WTC11 (cell line): ENCODE measurements around the gene EPHA2. TPM values are rescaled to one million over a fixed set of nuclear protein-coding genes. Genes with fewer than 3 reads are reported as not detected.

Experiments
- ATAC-seq: fragments of 200-7000 bp; cut with Tn5 transposase; 2 replicates; pipeline ENCODE4 v1.10.0; 2021; ENCODE audit warnings: mild to moderate bottlenecking, moderate library complexity
- CTCF ChIA-PET: fragments of 300-600 bp; sonication (Branson Sonifier 250); formaldehyde crosslinking; loops from one replicate; lab custom pipeline; 2021; ENCODE audit warnings: antibody characterized with exemption; lab: Charles Lee
- POLR2A ChIA-PET: fragments of 350-600 bp; sonication (Branson Sonifier 250); formaldehyde crosslinking; loops from one replicate; lab custom pipeline; 2021; ENCODE audit warnings: antibody characterized with exemption; lab: Charles Lee
- DNase-seq: peaks from one replicate; pipeline ENCODE4 v3.0.0; 2021; ENCODE audit warnings: low spot score
- H3K27ac Mint-ChIP-seq: 2 replicates; pipeline ENCODE4 v1.8.0; 2021; ENCODE audit warnings: mixed read lengths
- H3K27me3 Mint-ChIP-seq: 2 replicates; pipeline ENCODE4 v1.8.0; 2021; ENCODE audit warnings: low read depth, mild to moderate bottlenecking, moderate library complexity, mixed read lengths
- H3K36me3 Mint-ChIP-seq: 2 replicates; pipeline ENCODE4 v1.8.0; 2021; ENCODE audit warnings: mixed read lengths
- H3K4me1 Mint-ChIP-seq: 2 replicates; pipeline ENCODE4 v1.8.0; 2022; ENCODE audit warnings: mixed read lengths
- H3K4me3 Mint-ChIP-seq: 2 replicates; pipeline ENCODE4 v1.8.0; 2021; ENCODE audit warnings: mild to moderate bottlenecking, moderate library complexity, mixed read lengths
- H3K9me3 Mint-ChIP-seq: 2 replicates; pipeline ENCODE4 v1.8.0; 2021; ENCODE audit warnings: mixed read lengths
- AR ChIP-seq: fragments of 250-450 bp; sonication (Bioruptor Pico); IDR thresholded peaks from 2 replicates; pipeline ENCODE4 v1.9.0; 2021; ENCODE audit warnings: mild to moderate bottlenecking
- ATF6 ChIP-seq: sonication (generic); formaldehyde crosslinking; IDR thresholded peaks from 2 replicates; pipeline ENCODE4 v1.8.1; 2023; ENCODE audit warnings: mild to moderate bottlenecking, missing genetic modification reagents
- GTF2I ChIP-seq: fragments of 250-450 bp; sonication (Bioruptor Pico); conservative IDR thresholded peaks from 2 replicates; pipeline ENCODE4 v1.4.0; 2021; ENCODE audit warnings: mild to moderate bottlenecking
- HMGA2 ChIP-seq: fragments of 250-450 bp; sonication (Bioruptor Pico); IDR thresholded peaks from 2 replicates; pipeline ENCODE4 v1.4.0; 2021; ENCODE audit warnings: mild to moderate bottlenecking, moderate library complexity
- IRF1 ChIP-seq: sonication (generic); formaldehyde crosslinking; IDR thresholded peaks from 2 replicates; pipeline ENCODE4 v1.8.0; 2023; ENCODE audit warnings: missing genetic modification reagents
- MXD4 ChIP-seq: fragments of 250-450 bp; sonication (Bioruptor Pico); IDR thresholded peaks from 2 replicates; pipeline ENCODE4 v1.8.0; 2021; ENCODE audit warnings: mild to moderate bottlenecking, moderate library complexity, borderline replicate concordance
- MYBL2 ChIP-seq: sonication (generic); formaldehyde crosslinking; IDR thresholded peaks from 2 replicates; pipeline ENCODE4 v1.8.1; 2023; ENCODE audit warnings: mild to moderate bottlenecking, moderate library complexity, missing genetic modification reagents
- NFATC4 ChIP-seq: fragments of 250-450 bp; sonication (Bioruptor Pico); IDR thresholded peaks from 2 replicates; pipeline ENCODE4 v1.9.0; 2021; ENCODE audit warnings: mild to moderate bottlenecking
- NFE2L1 ChIP-seq: sonication (generic); formaldehyde crosslinking; IDR thresholded peaks from 2 replicates; pipeline ENCODE4 v1.8.1; 2023; ENCODE audit warnings: missing genetic modification reagents
- NFYB ChIP-seq: sonication (generic); formaldehyde crosslinking; conservative IDR thresholded peaks from 2 replicates; pipeline ENCODE4 v1.8.0; 2022; ENCODE audit warnings: low read depth, missing genetic modification reagents
- PRDM15 ChIP-seq: sonication (generic); formaldehyde crosslinking; IDR thresholded peaks from 2 replicates; pipeline ENCODE4 v1.8.0; 2022; ENCODE audit warnings: missing genetic modification reagents
- RELA ChIP-seq: sonication (generic); formaldehyde crosslinking; IDR thresholded peaks from 2 replicates; pipeline ENCODE4 v1.8.1; 2022; ENCODE audit warnings: missing genetic modification reagents, mild to moderate bottlenecking, borderline replicate concordance
- STAT6 ChIP-seq: sonication (generic); formaldehyde crosslinking; conservative IDR thresholded peaks from 2 replicates; pipeline ENCODE4 v1.8.1; 2023; ENCODE audit warnings: mild to moderate bottlenecking, low read depth, missing genetic modification reagents, moderate library complexity
- TEAD4 ChIP-seq: sonication (generic); formaldehyde crosslinking; IDR thresholded peaks from 2 replicates; pipeline ENCODE4 v1.8.0; 2022; ENCODE audit warnings: mild to moderate bottlenecking, missing genetic modification reagents
- ZMAT4 ChIP-seq: fragments of 250-450 bp; sonication (Bioruptor Pico); IDR thresholded peaks from 2 replicates; pipeline ENCODE4 v1.9.0; 2021; ENCODE audit warnings: mild to moderate bottlenecking
- ZNF232 ChIP-seq: sonication (generic); formaldehyde crosslinking; IDR thresholded peaks from 2 replicates; pipeline ENCODE4 v1.8.0; 2022; ENCODE audit warnings: mild to moderate bottlenecking, missing genetic modification reagents
- ZNF317 ChIP-seq: sonication (generic); formaldehyde crosslinking; IDR thresholded peaks from 2 replicates; pipeline ENCODE4 v1.8.1; 2023; ENCODE audit warnings: low read depth, mild to moderate bottlenecking, moderate library complexity, missing genetic modification reagents, borderline replicate concordance
- total RNA-seq: library from RNA; stranded (reverse); gene quantifications from 3 replicates; pipeline ENCODE4 v1.2.3, GENCODE V29; 2021

EPHA2 gene
- total RNA-seq, 1 experiment from 2014 or later, result 44.4 TPM

- peaks cover 12% of the 10 kb centered on the region for H3K4me1 Mint-ChIP-seq
- no peaks in the 10 kb centered on the region for H3K36me3 Mint-ChIP-seq
- no peaks in the 10 kb centered on the region for H3K27me3 Mint-ChIP-seq
- H3K9me3 Mint-ChIP-seq, result no peaks in the 10 kb centered on the region
- ChIA-PET POLR2A (no interaction called here), CTCF (interaction anchor here (0.7 to 7.9 kb wide), 17 partner anchors 9 to 133 kb away, joined by 3 to 204 read pairs (median 20); partner anchors contain the start of genes EPHA2, FAM131C and HSPB7)
- ATAC-seq (no peak), DNase-seq (no peak)
- H3K4me3 Mint-ChIP-seq, result no peak overlapping the region
- TF ChIP-seq ATF6 (CRISPR knock-in tag) (no peak), ZNF232 (CRISPR knock-in tag) (no peak), HMGA2 (CRISPR knock-in tag) (no peak), ZNF317 (CRISPR knock-in tag) (no peak), RELA (CRISPR knock-in tag) (no peak), ZMAT4 (CRISPR knock-in tag) (no peak), STAT6 (CRISPR knock-in tag) (no peak), NFATC4 (CRISPR knock-in tag) (no peak), PRDM15 (CRISPR knock-in tag) (no peak), TEAD4 (no peak), AR (CRISPR knock-in tag) (no peak), MXD4 (CRISPR knock-in tag) (no peak), GTF2I (CRISPR knock-in tag) (no peak), IRF1 (CRISPR knock-in tag) (no peak), MYBL2 (no peak), NFYB (CRISPR knock-in tag) (no peak), NFE2L1 (CRISPR knock-in tag) (no peak)
- no peak overlapping the region for H3K27ac Mint-ChIP-seq
Observed at GRCh38 chr1:16083486-16083885, 72.4 kb downstream of the EPHA2 start.
